Spinal cord (tissue), 10 donors: ENCODE results near the gene RNF212B. TPM values are rescaled to one million over a fixed set of nuclear protein-coding genes. Genes with fewer than 3 reads are reported as not detected.
A peak's percentile ranks its signal among the peaks of the same experiment; 100 is the strongest.

Experiments used
- DNase-seq, 6 donors: peaks; one replicate each; pipeline versions ENCODE4 v3.0.0 to v3.0.0-alpha.2; 2013 to 2015; ENCODE audit warnings: low spot score in 6 of 6, low read depth in 4 of 6
- H3K27ac ChIP-seq: one replicate; pipeline ENCODE4 v1.5.1; 2013; ENCODE audit warnings: low read depth, low read length, control low read depth
- H3K27me3 ChIP-seq: one replicate; pipeline ENCODE4 v1.6.1; 2013; ENCODE audit warnings: low read length; ENCODE audit not compliant: control insufficient read depth, insufficient read depth
- H3K36me3 ChIP-seq: one replicate; pipeline ENCODE4 v1.6.1; 2013; ENCODE audit warnings: low read length; ENCODE audit not compliant: control insufficient read depth, insufficient read depth
- H3K4me1 ChIP-seq: one replicate; pipeline ENCODE4 v1.6.1; 2013; ENCODE audit warnings: low read length; ENCODE audit not compliant: control insufficient read depth, insufficient read depth
- H3K4me3 ChIP-seq: one replicate; pipeline ENCODE4 v1.5.1; 2013; ENCODE audit warnings: low read depth, low read length, control low read depth
- H3K9me3 ChIP-seq: one replicate; pipeline ENCODE4 v1.6.1; 2013; ENCODE audit warnings: low read length; ENCODE audit not compliant: control insufficient read depth, insufficient read depth
- WGBS: methylation state at CpG from one replicate; pipeline ENCODE4 v1.1.5; 2013; ENCODE audit warnings: missing lambda C conversion rate; ENCODE audit not compliant: insufficient coverage; 5-methylcytosine and 5-hydroxymethylcytosine counted together
- polyA plus RNA-seq, 2 donors: library from polyadenylated mRNA; unstranded; fragments of 120-200 nt; gene quantifications; one replicate each; pipeline ENCODE4 v1.2.1, GENCODE V29; 2013; ENCODE audit not compliant: insufficient read length in 2 of 2
- total RNA-seq, 2 donors: library from RNA; depleted of rRNA in 1 of 2; stranded (reverse); fragments of 120-200 nt in 1 of 2; fragments of >200 nt in 1 of 2; gene quantifications; one replicate each; pipeline versions ENCODE4 v1.2.3 to v1.2.4, GENCODE V29; 2013 to 2014
- donor health status: healthy.

RNF212B gene
- total and polyA plus RNA-seq, 4 donors = not detected

- under 1% methylated on average over 87 of the region's 87 CpGs for WGBS
- DNase-seq = peak; percentile 91 to 100 (median 98)
These were observed 63.7 kb downstream of the RNF212B start for GRCh38 chr14:23301288-23301968.

GRCh38 chr14:23301969-23302289 is 64.2 kb downstream of the RNF212B start:
- 0% methylated on average over 25 of the region's 25 CpGs for whole genome bisulfite sequencing
- no peak for DNase-seq
- peak overlapping the region; percentile 98 for H3K27ac ChIP-seq
- H3K36me3 ChIP-seq = peaks cover 16% of the 10 kb centered on the region
- peak overlapping the region; percentile 72 for H3K4me3 ChIP-seq
- no peaks in the 10 kb centered on the region for H3K9me3 ChIP-seq
- peaks cover 31% of the 10 kb centered on the region for H3K4me1 ChIP-seq
- no peaks in the 10 kb centered on the region for H3K27me3 ChIP-seq

More at GRCh38 chr14:23301288-23301968, 63.7 kb downstream of the RNF212B start:
- Histone ChIP-seq H3K9me3 (no peaks in the 10 kb centered on the region), H3K4me3 (peak overlapping the region; percentile 88), H3K27ac (peak overlapping the region; percentile 100), H3K36me3 (peaks cover 18% of the 10 kb centered on the region), H3K27me3 (no peaks in the 10 kb centered on the region), H3K4me1 (peaks cover 27% of the 10 kb centered on the region)

- peak in 3 of 6 donors; percentile 40 to 88 (median 83) for DNase-seq
- H3K27ac ChIP-seq = peak within 1 kb of the TSS; percentile 98
- H3K4me3 ChIP-seq = peak within 1 kb of the TSS; percentile 72
- peaks cover 37% of the 10 kb centered on the region for H3K4me1 ChIP-seq
- whole genome bisulfite sequencing = 1% methylated on average over 77 of the region's 81 CpGs
- H3K27me3 ChIP-seq = no peaks in the 10 kb centered on the region
- H3K9me3 ChIP-seq = no peaks in the 10 kb centered on the region
- H3K36me3 ChIP-seq = peaks cover 11% of the 10 kb centered on the region
These were observed 64.8 kb downstream of the RNF212B start, which contains the start of gene PPP1R3E for GRCh38 chr14:23302290-23303225. Gene PPP1R3E, minus strand, starts transcription at chr14:23302859. Its CDS starts 283 bp downstream, at chr14:23302576.

- Histone ChIP-seq H3K27ac (peak within 1 kb of the TSS; percentile 96), H3K4me3 (peak within 1 kb of the TSS; percentile 98), H3K9me3 (no peaks in the 10 kb centered on the region), H3K36me3 (peaks cover 34% of the 10 kb centered on the region), H3K4me1 (peaks cover 45% of the 10 kb centered on the region), H3K27me3 (no peaks in the 10 kb centered on the region)
- WGBS = 0% methylated on average over 19 of the region's 24 CpGs
- DNase-seq = peak; percentile 76 to 96 (median 84)
These were observed 68.8 kb downstream of the RNF212B start, which contains the start of gene BCL2L2 for GRCh38 chr14:23306412-23307145. Gene BCL2L2, plus strand, starts transcription at chr14:23306833. Its CDS starts 935 bp downstream, at chr14:23307768.

GRCh38 chr14:23307146-23307530 is 69.4 kb downstream of the RNF212B start:
- WGBS = 0% methylated on average over 2 of the region's 5 CpGs
- Histone ChIP-seq H3K9me3 (no peaks in the 10 kb centered on the region), H3K4me1 (peaks cover 45% of the 10 kb centered on the region), H3K27ac (peak overlapping the region; percentile 96), H3K27me3 (no peaks in the 10 kb centered on the region), H3K4me3 (peak overlapping the region; percentile 98), H3K36me3 (peaks cover 34% of the 10 kb centered on the region)
- DNase-seq = peak in 1 of 6 donors; percentile 69

- Histone ChIP-seq H3K4me3 (no peak overlapping the region), H3K27ac (no peak overlapping the region), H3K27me3 (no peaks in the 10 kb centered on the region), H3K4me1 (peaks cover 40% of the 10 kb centered on the region), H3K9me3 (no peaks in the 10 kb centered on the region), H3K36me3 (peaks cover 34% of the 10 kb centered on the region)
- no peak for DNase-seq
- WGBS = 89% methylated on average over 20 of the region's 22 CpGs
These were observed 70.2 kb downstream of the RNF212B start for GRCh38 chr14:23307687-23308644.

GRCh38 chr14:23308721-23309445 is 71.1 kb downstream of the RNF212B start:
- Histone ChIP-seq H3K27me3 (no peaks in the 10 kb centered on the region), H3K27ac (no peak overlapping the region), H3K4me1 (peaks cover 37% of the 10 kb centered on the region), H3K36me3 (peaks cover 34% of the 10 kb centered on the region), H3K4me3 (no peak overlapping the region), H3K9me3 (no peaks in the 10 kb centered on the region)
- 94% methylated on average over 17 of the region's 17 CpGs for WGBS
- no peak for DNase-seq

GRCh38 chr14:23310546-23310945 is 72.8 kb downstream of the RNF212B start:
- H3K27ac ChIP-seq = no peak overlapping the region
- peaks cover 36% of the 10 kb centered on the region for H3K4me1 ChIP-seq
- peaks cover 34% of the 10 kb centered on the region for H3K36me3 ChIP-seq
- no peak overlapping the region for H3K4me3 ChIP-seq
- H3K9me3 ChIP-seq = no peaks in the 10 kb centered on the region
- WGBS = 80% methylated on average over 1 of the region's 1 CpG
- no peaks in the 10 kb centered on the region for H3K27me3 ChIP-seq
- DNase-seq = no peak
